H7 (cell line): ENCODE results near the gene FADS2. TPM values are rescaled to one million over a fixed set of nuclear protein-coding genes. Genes with fewer than 3 reads are reported as not detected.

Experiments used
- DNase-seq: peaks from one replicate; pipeline ENCODE4 v3.0.0; 2012
- H3K27me3 ChIP-seq: 2 replicates; pipeline ENCODE4 v1.6.0; 2011; ENCODE audit warnings: mild to moderate bottlenecking, low read length; ENCODE audit not compliant: control insufficient read depth, insufficient read depth
- H3K36me3 ChIP-seq: replicated peaks from 2 replicates; pipeline ENCODE4 v1.5.1; 2011; ENCODE audit warnings: low read length; ENCODE audit not compliant: control insufficient read depth, insufficient read depth
- H3K4me3 ChIP-seq: 2 replicates; pipeline ENCODE4 v1.5.1; 2011; ENCODE audit warnings: low read depth, mild to moderate bottlenecking, control low read depth, low read length, moderate library complexity; ENCODE audit not compliant: insufficient read depth
- total RNA-seq: library from RNA; depleted of rRNA; stranded (reverse); fragments of >200 nt; shearing (Covaris generic); gene quantifications from 2 replicates; pipeline ENCODE4 v1.2.3, GENCODE V29; 2014

FADS2 gene
- total RNA-seq, 1 experiment from 2014 or later: 225 TPM

DNA sequence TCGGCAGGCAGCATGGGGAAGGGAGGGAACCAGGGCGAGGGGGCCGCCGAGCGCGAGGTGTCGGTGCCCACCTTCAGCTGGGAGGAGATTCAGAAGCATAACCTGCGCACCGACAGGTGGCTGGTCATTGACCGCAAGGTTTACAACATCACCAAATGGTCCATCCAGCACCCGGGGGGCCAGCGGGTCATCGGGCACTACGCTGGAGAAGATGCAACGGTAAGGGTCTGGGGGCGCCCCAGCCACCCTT, 204 bp downstream of the FADS2 start:
- Histone ChIP-seq H3K27me3 (no peaks in the 10 kb centered on the region), H3K36me3 (peaks cover 13% of the 10 kb centered on the region), H3K4me3 (peak overlapping the region; percentile 97)
- no peak for DNase-seq

DNA sequence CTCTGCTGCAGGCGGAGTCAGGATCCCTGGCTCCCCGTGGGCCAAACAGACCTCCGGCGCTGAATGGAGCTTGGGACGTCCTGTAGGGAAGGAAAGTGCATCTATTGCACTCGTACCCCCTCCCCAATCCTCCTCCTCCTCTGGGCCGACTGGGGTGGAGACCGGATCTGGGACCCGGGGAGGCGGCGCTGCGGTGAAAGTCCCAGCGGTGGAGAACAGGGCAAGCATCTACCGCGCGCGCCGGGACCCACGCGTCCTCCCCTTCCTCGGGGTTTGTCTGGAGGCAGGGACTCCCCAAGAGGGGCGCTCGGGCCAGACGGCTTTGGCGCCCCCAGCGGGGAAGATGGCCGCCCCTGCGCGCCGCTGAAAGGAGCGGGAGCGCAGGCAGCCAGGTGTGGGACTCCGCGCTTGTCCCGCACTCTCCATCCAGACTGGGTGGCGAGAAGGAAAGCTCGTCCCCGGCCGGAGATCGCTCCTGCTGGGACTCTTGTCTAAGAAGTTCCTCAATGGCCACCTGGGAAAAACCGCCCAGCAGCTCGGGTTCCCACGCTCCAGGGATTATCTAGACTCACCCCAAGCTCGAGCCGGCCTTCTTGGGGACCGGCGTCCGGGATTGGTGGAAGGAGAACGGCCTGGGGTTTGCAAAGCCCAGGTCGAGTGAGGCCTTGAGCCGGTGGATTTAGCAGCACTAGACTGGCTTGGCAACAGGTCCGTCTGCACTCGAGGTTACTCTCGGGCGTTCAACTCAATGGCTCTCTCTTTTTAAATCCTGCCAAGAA, 718 bp downstream of the FADS2 start:
- peak; percentile 89 for DNase-seq
- Histone ChIP-seq H3K36me3 (peaks cover 13% of the 10 kb centered on the region), H3K4me3 (peak overlapping the region; percentile 97), H3K27me3 (no peaks in the 10 kb centered on the region)

DNA sequence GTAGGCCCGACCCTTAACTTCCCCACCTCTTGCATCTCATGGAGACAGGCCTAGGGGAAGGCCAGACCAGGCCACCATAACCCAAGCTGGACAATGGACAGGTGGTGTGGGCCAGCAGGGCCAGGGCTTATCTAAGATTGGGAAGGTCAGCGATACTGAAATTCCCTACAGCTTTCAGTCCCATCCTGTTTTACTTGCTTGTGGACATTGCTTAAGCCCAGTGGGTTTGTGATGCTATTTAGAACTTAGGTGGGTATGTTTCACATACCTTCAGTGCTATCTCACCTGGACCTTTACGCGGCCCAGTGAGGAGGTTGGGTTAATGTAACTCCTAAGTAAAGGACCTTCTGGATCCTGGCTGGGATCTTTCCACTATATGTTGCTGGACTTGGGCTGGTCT, 1.7 kb downstream of the FADS2 start:
- H3K27me3 ChIP-seq: no peaks in the 10 kb centered on the region
- H3K4me3 ChIP-seq: peak overlapping the region; percentile 97
- DNase-seq: no peak
- H3K36me3 ChIP-seq: peaks cover 13% of the 10 kb centered on the region

DNA sequence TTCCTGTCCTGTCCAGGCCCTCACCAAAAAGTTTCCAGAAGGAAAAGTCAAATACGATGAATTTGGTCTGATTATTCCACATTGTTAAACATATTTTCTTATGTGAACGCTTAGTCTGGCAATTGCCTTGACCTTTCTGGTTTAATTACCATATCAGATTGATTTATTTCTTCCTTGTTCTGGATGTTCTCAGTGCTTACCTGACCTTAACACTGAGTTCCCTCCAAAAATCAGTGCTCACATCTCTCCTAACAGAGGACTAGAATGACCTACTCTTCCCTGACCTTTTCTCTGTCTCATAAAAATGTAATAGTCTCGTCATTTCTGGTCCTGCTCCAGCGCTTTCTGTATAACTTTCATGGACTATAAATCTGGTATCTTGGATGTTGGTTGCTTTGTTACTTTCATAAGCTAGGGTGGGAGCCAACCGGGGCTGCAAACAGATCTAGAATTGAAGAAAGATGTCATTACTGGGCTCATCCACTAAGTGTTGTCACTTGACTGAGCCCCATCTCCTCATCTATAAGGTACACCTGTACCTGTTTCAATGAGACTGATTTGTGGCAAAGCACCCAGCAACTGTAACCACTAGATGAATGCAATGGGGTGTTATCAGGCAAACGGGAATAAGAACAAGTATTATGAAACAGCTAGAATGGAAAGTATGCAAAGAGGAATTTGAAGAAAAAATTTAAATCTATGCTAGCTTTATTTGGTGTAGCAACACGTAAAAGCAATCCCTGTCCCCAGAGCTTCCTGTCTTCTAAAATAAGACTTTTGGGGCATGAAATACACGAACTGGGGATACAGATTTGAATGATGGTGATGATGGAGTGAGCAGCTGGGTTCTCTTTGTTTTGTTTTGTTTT, 2.4 kb downstream of the FADS2 start:
- Histone ChIP-seq H3K27me3 (no peaks in the 10 kb centered on the region), H3K36me3 (peaks cover 13% of the 10 kb centered on the region), H3K4me3 (peak overlapping the region; percentile 97)
- DNase-seq: no peak

DNA sequence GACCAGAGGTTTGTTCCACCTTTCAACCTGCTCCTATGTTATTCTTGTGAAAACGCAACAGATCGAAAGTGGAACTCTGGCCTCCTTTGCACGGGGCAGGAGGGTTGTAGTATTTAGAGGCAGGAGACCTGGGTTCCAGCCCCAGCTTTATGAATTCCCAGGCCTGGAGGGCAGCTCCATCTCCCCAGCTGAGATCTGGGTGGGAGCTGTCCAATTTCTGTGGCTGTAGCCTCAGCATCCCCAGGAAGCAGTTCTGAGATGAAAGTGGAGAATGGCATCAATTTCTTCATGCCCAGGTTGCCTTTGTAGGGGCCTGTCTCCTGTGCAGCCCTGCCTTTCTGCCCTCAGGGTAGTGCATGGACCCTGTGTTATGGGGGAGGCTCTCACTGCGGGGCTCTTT, 4.1 kb downstream of the FADS2 start:
- no peak for DNase-seq
- peaks cover 13% of the 10 kb centered on the region for H3K36me3 ChIP-seq
- H3K4me3 ChIP-seq: no peak overlapping the region
- no peaks in the 10 kb centered on the region for H3K27me3 ChIP-seq

DNA sequence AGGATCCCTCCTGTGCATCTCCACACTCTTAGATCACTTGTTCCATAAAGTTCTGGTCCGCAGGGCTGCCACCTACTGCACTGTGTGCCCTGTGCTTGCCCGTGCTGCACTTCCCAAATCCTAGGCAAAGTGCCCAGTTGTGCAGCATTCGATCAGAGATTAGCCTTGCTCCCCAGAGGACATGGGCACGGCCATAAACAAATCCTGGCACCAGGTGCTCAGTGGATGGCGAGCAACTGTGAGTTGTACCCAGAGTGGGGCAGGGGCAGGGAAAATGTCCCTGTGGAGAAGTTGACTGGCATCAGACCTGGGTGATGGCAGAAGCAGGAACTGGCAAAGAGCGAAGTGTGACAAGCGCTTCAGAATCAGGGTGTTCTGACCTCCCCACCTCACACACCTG, 4.7 kb downstream of the FADS2 start:
- DNase-seq: no peak
- no peaks in the 10 kb centered on the region for H3K27me3 ChIP-seq
- peaks cover 17% of the 10 kb centered on the region for H3K36me3 ChIP-seq
- H3K4me3 ChIP-seq: no peak overlapping the region

DNA sequence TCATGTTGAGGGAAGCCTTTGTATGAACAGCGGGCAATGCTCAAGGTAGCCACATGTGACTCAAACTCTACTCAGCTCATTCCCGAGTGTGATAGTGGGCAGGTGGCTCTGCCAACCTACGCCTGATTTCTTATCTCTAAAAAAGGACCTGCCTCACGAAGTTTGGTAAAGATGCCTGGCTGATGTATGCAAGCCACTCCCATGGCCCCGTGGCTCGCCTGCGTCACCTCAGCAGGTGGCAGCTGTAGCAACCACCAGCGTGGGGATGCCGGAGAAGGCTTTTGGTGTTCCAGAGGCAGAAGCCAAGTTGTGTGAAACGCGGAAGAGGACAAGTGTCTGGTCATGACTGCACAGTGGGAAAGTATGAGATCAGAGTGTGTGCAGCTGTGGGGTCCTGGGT, 5.4 kb downstream of the FADS2 start:
- Histone ChIP-seq H3K36me3 (peaks cover 18% of the 10 kb centered on the region), H3K27me3 (no peaks in the 10 kb centered on the region), H3K4me3 (no peak overlapping the region)
- DNase-seq: no peak

DNA sequence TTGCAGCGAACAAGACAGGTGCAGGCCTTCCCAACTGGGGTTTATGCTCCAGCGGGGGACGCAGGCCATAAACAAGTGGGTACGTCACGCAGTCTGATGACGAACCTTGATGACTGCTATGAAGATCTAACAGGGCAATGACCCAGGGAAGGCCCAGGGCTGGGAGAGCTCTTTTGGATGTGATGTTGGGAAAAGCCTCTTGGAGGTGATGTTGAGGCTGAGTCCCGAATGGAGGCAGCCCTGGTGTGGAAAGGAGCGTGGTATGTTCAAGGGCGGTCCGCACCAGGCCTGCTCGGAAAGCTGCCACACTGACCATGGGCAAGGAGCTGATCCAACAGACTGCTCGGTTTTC, 5.8 kb downstream of the FADS2 start:
- Histone ChIP-seq H3K4me3 (no peak overlapping the region), H3K36me3 (peaks cover 22% of the 10 kb centered on the region), H3K27me3 (no peaks in the 10 kb centered on the region)
- no peak for DNase-seq

DNA sequence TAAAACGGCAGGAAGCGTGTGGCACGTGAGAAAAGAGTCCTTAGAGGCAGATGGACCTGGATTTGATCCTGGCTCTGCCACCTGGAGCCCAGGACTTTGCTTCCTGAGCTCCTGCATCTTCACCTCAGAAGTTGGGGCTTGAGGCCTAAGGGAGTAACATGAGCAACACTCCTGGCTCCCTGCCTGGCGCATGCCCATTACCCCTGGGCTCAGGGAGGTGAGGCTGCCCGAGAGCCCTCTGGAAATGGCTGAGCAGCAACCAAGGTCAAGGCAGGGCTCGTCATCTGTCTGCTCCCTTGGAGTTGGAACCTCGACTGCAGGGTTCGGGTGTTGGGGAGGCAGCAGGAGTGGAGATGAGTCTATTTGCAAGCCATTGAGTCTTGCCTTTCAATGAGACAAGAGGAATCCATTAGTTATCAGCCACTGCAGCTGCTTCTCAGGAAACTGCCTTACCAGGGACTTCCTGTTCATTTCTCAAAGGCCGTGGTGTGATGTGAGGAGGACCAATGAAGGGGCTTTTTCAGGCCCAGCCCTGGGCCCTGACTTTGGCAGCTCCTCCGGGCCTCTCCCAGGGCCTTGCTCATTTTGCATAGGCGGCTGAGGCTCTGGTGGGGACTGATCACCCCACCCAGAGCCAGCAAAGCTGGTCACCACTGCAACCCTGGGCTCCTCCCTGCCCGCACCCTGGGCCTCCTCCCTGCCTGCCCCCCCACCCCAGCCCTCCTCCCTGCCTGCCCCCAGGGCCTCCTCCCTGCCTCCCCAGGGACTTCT, 6.4 kb downstream of the FADS2 start:
- DNase-seq: peak; percentile 78
- Histone ChIP-seq H3K36me3 (peaks cover 24% of the 10 kb centered on the region), H3K4me3 (no peak overlapping the region), H3K27me3 (no peaks in the 10 kb centered on the region)

DNA sequence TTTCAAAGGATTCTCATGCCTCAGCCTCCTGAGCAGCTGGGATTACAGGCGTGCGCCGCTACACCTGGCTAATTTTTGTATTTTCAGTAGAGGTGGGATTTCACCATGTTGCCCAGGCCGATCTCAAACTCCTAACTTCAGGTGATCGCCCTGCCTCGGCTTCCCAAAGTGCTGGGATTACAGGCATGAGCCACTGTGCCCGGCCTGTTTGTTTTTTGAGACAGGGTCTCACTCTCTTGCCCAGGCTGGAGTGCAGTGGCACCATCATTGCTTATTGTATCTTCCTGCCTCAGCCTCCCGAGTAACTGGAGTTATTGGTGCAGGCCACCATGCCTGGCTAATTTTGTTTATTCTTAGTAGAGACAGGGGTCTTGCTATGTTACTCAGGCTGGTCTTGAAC, 8.1 kb downstream of the FADS2 start:
- Histone ChIP-seq H3K36me3 (peaks cover 41% of the 10 kb centered on the region), H3K4me3 (no peak overlapping the region), H3K27me3 (no peaks in the 10 kb centered on the region)
- DNase-seq: no peak

DNA sequence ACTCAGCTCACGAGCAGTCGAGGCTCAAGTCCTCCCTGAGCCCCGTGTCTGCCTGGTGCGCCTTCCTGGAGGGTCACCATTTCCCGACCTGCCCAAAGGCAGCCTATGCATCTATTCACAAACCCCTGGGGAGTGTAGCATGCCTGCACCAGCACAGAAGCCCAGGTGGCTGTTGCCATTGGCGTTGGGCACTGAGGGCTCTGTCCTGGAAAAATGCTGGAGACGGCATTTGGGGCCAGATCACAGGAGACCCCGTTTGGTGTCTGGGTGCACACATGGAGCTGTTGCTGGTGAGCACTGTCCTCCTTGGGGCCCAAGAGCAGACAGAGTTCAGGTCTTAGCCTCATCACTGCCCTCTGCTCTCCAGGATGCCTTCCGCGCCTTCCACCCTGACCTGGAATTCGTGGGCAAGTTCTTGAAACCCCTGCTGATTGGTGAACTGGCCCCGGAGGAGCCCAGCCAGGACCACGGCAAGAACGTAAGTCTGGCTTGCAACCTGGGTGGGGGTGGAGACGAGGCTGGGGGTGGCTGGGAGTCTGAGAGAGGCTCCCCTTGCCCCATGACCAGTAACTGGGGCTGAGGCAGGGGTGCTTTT, 9.4 kb downstream of the FADS2 start:
- no peak for DNase-seq
- Histone ChIP-seq H3K27me3 (no peaks in the 10 kb centered on the region), H3K36me3 (peaks cover 43% of the 10 kb centered on the region), H3K4me3 (no peak overlapping the region)

DNA sequence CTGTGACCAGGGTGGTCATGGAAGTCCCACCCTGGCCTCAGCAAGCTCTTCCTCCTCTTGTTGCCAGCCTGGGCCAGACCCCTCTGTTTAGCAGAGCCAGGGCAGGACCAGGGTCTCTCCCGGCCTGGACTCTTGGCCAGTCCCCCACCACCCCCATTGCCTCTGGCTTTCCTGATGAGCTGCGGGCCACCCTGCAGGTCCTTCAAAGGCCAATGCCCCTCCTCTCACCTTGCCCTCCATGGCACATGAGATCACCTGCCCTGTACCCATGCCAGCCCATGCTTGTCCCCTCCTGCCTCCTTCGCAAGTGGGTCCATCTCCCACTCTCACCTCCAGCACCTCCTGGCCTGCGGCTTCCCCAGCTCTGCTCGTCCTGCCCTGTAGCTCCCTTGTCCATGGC, 10.4 kb downstream of the FADS2 start:
- H3K27me3 ChIP-seq: no peaks in the 10 kb centered on the region
- peaks cover 50% of the 10 kb centered on the region for H3K36me3 ChIP-seq
- DNase-seq: no peak
- no peak overlapping the region for H3K4me3 ChIP-seq

DNA sequence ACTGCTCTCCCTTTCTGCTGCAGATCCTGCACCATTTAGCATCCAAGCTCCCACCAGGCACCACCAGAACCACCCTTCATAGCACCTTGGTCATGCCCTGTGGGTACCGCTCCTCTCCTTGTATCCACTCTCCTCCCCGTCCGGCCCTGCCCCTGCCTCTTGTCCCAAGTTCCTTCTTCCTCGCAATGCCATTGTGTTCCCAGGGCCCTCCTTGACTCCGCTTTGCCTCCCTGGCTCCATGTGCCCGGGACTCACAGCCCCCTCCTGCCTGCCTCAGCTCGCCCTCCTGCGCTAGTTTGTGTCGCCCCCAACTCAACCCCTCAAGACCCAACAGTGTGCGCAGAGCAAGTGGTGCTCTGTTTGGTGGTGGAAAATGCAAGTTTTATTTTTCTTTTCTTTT, 10.8 kb downstream of the FADS2 start:
- no peak for DNase-seq
- Histone ChIP-seq H3K4me3 (no peak overlapping the region), H3K27me3 (no peaks in the 10 kb centered on the region), H3K36me3 (peaks cover 50% of the 10 kb centered on the region)

DNA sequence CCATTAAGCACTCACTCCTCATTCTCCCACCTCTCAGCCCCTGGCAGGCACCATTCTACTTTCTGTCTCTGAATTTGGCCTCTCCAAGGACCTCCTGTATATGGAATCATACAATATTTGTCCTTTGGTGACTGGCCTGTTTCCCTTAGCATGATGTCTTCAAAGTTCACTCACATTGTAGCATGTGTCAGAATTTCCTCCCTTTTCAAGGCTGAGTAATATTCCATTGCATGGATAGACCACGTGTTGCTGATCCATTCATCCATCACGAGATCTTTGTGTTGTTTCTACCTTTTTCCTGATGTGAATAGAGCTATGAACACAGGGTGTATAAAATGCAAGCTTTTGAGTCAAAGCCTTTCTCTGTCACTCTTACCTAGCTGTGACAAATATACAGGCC, 11.6 kb downstream of the FADS2 start:
- DNase-seq: no peak
- Histone ChIP-seq H3K4me3 (no peak overlapping the region), H3K27me3 (no peaks in the 10 kb centered on the region), H3K36me3 (peaks cover 51% of the 10 kb centered on the region)
